Hepatocyte (in vitro differentiated cells): ENCODE measurements around the gene RSPRY1.

Experiments used
- CTCF ChIP-seq: fragments of 200-600 bp; sonication (generic); IDR thresholded peaks from 2 replicates; pipeline ENCODE4 v1.5.1; 2016; ENCODE audit warnings: antibody characterized with exemption, mild to moderate bottlenecking; ENCODE audit not compliant: poor library complexity
- EZH2 ChIP-seq: fragments of 200-600 bp; sonication (generic); IDR thresholded peaks from 2 replicates; pipeline ENCODE4 v1.6.1; 2016; ENCODE audit warnings: antibody characterized with exemption, mild to moderate bottlenecking, borderline replicate concordance
- EZH2phosphoT487 ChIP-seq: fragments of 200-600 bp; sonication (generic); IDR thresholded peaks from one replicate; pipeline ENCODE4 v1.6.1; 2018; ENCODE audit warnings: antibody characterized with exemption, mild to moderate bottlenecking, low read depth, moderate library complexity; ENCODE audit not compliant: unreplicated experiment, severe bottlenecking

GRCh38 chr16:57240851-57241250 is 54.7 kb downstream of the RSPRY1 start:
- TF ChIP-seq CTCF = no peak
- TF ChIP-seq EZH2phosphoT487 = no peak
- no peak for TF ChIP-seq EZH2
